Limb (tissue), 2 donors: ENCODE data around the gene TMEM164.

ENCODE experiments used
- DNase-seq, 2 donors: peaks; one replicate each; pipeline ENCODE4 v3.0.0-alpha.2; 2016; ENCODE audit errors: extremely low spot score in 2 of 2

Gene TMEM164

GRCh38 chrX:110070970-110071369 is 68.1 kb downstream of the TMEM164 start:
- DNase-seq, result no peak

DNA sequence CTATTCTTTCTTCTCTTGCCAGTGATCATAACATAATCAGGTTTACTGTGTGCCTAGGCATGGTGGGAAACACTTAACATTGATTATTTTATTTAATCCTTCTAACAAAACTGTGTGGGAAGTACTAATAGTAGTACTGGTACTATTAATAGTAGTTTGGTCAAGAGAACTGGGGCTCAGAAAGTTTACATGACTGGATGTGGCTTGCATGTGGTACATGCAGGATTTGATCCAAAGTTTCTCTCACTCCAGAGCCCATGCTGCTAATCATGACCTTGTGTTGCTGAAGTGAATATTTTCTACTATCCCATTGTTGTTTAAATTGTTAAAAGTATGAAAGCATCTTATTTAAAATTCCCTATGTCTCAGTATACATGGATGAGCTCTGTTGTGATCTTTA is 78.4 kb downstream of the TMEM164 start:
- DNase-seq, result no peak

DNA sequence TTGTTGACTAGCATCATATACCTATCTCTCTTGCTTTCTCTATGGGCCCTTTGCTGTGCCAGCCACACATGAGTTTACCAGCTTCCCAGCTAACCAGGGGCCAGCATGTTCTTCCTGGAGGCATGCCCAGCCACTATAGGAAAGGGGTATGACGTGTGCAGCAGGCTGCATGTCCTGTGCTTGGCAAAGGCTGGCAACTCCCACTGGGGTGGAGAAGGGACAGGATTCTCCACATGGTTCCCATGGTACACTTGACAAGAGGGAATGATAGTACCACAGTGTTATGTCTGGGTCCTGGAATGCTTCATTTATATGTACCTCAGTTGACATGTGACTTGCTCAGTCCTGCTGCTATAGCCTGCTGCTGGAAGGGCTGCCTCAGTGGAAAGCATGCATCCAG is 78.8 kb downstream of the TMEM164 start:
- no peak for DNase-seq

DNA sequence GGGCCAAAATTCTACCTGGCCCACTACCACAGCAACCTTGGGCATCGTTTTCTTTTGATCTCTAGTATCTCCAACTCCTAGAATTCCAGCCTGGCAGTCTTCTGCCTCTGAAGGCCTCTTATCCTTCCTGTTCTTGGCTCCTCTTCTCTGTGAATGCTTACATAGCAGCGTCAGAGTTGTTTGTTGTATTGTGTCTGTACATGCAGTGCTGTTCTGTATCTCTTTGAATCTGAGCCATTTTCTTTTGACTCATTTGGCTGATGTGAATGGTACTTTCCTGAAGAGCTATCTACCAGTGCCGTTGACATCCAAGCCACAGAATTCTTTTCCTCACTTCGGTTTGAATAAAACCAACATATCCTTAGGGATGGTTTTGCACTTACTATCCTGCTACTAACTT is 79.2 kb downstream of the TMEM164 start:
- no peak for DNase-seq

- no peak for DNase-seq
Measured at GRCh38 chrX:110086162-110086915, 83.4 kb downstream of the TMEM164 start.

DNA sequence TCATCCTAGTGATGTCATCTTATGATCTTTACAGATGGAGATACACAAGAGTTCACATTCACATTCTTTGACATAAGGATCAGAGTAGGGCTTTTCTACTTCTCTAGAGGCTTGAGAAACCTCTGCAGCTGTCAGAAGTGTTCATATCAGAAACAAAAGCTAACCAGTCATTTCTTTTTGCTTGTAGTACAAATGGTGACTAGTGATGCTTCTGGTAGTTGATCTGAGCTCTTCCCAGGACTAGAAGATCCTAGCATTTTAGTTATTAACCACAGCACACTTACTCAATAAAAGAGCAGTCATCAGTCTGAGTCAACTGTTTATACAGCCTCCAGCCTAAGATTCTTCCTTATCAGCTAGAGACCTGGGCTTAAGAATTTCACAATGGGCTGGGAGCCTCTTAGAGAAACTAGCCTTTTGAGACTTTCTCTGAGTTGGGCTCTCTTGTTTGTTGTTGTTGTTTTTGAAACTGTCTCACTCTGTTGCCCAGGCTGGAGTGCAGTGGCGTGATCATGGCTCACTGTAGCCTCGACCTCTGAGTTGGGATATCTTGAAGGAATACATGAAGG is 84.1 kb downstream of the TMEM164 start:
- DNase-seq, result no peak

DNA sequence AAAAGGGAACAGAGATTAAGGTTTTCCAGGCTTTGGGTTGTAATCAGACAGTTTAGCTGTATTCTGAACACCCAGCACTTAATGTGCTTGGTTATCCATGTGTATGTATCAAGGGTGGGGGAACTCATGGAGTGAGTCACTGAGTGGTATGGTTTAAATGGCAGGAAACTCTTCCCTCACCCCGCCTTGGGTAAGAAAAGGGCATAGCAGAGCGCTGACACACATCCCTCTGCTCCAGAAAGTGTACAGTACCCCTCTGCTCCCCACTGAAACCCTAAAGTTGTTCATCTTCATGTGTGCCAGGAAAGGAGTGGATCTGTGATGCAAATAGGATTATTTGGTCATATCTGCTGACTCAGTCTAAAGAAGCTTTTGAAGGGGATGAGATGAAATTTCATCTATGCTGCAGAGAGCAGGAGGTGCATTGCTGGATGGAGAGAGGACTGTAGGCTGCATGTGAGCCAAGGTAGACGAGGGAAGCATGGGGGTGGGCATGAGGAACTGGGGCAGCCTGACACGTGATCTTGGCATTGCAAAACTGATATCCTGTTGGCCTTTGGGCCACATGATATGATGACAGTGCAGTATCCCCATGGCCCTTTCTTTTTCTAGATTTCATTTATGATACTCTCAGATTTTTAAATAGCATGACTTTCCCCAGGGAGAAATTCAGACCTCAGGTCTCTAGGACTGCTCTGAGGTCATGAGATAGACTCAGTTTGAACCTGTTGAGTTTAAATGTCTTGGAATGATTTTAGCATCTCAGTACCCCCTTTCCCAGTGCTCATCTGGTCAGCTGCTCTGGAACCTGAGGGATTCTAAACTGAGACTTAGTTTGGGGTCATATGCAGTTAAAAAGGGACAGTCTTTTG is 84.8 kb downstream of the TMEM164 start:
- no peak for DNase-seq

GRCh38 chrX:110089656-110090403 is 86.9 kb downstream of the TMEM164 start:
- DNase-seq, result no peak

DNA sequence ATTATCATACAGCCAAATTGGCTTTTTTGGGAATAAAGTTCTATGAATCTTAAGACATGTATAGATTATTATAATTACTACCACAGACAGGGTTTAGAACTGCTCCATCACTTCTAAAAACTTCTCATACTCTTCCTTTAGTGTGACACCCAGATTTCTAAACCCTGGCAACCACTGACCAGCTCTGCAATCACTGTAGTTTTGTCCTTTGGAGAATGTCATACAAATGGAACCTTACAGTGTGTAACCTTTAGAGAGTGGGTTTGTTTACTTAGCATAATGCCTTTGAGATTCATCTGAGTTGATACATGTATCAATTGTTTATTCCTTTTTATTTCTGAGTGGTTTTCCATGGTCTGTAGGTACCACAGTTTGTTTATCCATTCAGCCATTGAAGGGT is 95.0 kb downstream of the TMEM164 start:
- DNase-seq, result no peak

DNA sequence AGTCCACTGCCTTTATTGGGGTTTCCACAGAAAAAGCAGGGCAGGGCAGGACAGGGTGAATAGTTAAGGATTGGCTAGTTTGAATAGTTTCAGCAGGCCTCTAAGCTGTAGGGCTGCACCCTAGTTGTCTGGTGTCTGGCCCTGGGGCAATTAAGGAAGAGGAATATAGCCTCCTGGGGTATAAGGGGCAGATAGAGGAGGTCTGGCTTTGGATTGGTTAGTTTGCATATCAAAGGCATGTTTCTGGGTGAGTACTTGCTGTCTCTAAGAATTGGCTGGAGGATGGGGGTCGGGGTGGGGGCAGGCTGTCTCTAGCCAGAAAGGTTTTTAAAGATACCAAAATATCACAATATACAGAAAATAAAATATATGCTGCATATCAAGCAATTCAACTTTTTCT is 100.4 kb downstream of the TMEM164 start:
- no peak for DNase-seq

DNA sequence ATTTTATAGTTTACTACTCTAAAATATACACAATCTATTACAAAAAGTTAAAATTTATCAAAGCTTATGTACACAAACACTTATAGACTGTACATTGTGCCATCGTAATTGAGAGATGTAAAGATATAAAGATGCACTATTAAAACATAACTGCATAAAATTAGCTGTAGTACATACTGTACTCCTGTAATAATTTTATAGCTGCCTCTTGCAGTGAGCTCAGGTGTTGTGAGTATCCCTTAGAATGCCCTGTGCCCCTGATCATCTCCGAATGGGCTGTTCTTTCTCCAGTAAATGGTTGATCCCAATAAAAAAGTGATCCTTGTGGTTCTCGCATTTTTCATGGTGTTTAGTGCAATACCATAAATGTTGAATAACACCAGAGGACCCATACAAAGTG is 101.2 kb downstream of the TMEM164 start:
- DNase-seq, result no peak

- DNase-seq, result no peak
Measured at GRCh38 chrX:110108381-110108821, 105.5 kb downstream of the TMEM164 start.

GRCh38 chrX:110114260-110114776 is 111.4 kb downstream of the TMEM164 start:
- DNase-seq, result no peak

DNA sequence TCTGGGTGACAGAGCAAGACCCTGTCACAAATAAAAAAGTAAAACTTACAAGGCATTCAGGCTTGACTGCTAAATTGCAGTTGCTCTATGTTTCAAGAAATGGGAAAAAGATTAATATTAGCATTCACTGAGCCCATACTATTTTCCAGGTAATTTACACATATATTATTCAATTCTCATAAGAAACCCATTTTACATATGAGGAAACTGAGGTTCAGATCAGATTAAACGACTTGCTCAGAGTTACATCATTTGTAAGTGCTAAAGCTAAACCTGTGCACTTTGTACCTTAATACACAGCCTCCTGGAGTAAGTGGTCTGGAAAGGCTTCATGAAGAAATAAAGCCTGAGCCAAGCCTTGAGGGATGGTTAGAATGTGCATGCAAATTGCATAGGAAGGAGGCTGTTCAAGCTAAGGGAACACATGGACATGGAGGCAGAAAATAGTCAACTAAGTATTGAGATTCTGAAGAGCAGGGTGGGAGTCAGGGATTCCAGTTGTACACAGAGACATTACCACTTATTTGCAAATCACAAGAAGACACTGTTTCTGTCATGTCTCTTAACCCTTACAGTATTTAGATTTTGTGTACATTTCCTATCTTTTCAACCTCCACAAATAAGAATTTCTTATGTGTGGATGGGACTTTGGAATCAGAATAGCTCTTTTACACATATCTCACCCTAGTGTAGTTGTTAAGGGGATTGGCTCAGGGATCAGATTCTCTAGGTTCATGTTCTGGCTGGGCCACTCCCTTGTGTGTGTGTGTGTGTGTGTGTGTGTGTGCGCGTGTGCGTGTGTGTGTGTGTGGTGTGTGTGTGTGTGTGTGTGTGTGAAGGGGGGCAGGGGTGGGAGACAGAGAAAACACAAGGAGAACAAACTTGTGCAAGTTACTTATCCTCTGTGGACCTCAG is 113.4 kb downstream of the TMEM164 start:
- no peak for DNase-seq

- no peak for DNase-seq
Measured at GRCh38 chrX:110118530-110118929, 115.6 kb downstream of the TMEM164 start.

- no peak for DNase-seq
Measured at GRCh38 chrX:110119480-110119879, 116.6 kb downstream of the TMEM164 start.

DNA sequence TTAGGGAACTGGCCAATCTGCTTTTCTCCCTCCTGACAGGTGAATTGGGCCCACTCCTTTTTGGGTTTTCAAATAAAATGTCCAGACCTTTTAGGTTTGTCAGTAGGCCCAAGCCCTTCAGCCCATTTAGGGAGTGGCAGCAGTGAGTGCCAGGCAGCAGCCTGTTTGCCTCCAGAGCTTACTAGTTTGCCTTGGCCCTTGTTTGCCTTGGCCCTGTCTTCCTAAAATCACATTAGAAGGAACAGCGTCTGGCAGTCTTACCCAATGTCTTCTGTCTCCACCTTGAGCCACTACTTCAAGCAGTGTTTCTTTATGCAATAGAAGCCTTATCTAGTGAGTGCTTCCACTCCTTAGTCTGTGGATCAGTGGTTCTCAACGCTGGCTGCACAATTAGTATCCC is 117.1 kb downstream of the TMEM164 start:
- DNase-seq, result no peak

DNA sequence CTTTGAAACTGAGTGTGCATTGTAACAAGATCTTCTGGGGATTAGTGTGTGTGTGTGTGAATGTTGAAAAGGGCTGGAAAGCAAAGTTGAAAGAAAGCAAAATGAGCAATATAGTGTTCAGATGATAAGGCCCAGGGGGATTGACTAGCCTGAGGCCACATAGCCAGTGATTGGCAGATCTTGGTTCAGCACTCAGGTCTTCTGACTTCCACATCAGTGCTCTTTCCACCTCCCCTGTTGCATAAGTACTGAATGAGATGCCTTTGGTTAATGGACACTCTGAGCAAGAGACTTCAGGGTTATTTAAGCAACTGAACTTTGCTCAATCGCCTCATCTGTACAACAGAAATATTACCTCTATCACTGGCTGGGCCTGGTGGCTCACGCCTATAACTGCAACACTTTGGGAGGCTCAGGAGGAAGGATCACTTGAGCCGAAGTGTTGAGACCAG is 120.4 kb downstream of the TMEM164 start:
- DNase-seq, result no peak

DNA sequence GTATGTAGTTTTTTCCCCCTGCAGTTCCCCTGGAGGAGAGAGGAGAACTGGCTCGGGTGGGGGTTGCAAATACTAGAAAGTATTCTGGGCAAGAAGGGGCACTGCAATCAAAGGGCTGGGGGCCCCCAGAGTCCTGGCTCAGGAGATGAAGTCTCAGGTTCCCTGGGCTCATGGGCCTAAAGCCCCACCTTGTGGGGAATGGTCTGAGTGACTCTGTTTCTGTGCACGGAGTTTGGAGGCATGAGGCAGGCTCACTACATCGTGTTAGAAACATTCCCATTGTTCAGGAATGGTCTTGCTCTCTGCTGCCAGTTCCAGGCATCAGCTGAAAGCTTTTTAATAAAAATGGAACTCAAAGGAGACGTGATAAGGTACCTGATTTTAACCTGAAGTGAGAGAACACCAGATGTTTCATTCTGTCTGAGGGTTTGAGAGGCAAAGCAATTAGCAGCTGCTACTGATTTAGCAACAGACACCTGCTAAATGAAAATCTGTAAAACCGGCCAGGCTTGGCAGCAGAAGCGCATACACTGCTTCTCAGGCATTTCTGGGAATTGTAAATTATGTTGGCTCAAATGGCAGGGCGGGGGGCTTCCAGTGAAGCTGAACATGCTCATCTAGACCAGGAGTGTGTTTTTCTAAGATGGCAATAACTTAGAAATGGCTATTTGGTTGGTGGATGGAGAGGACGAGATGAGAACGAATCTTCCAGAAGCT is 122.7 kb downstream of the TMEM164 start:
- DNase-seq, result no peak

DNA sequence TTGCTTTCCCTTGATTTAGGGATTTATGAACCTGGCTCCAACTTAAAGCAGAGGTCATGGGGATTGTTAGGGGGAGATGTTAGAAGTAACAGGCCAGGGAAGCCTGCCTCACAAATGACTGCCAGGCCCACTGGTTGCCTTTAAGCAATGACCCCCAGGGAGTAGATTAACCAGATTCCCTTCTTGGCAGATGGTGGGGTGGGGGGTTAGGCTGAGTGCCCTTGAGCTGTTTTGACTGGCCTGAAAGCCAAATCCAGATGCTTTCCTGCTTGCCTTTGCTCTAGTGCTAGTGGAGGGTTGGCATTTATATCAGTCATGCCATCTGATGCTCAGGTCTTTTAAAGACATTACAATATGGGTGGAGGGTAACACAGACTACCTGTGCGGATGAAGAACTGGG is 128.1 kb downstream of the TMEM164 start:
- no peak for DNase-seq
